Nephron progenitor cell (in vitro differentiated cells): ENCODE measurements around the gene NRTN.

Experiments
- DNase-seq: peaks from one replicate; pipeline ENCODE4 v3.0.0; 2021
- H3K27ac Mint-ChIP-seq: 2 replicates; pipeline ENCODE4 v1.8.0; 2021; ENCODE audit warnings: mild to moderate bottlenecking, moderate library complexity, mixed read lengths
- H3K27me3 Mint-ChIP-seq: 2 replicates; pipeline ENCODE4 v1.8.0; 2021; ENCODE audit warnings: mild to moderate bottlenecking, low read depth, mixed read lengths; ENCODE audit not compliant: poor library complexity
- H3K36me3 Mint-ChIP-seq: 2 replicates; pipeline ENCODE4 v1.8.0; 2021; ENCODE audit warnings: low read depth, mixed read lengths
- H3K4me1 Mint-ChIP-seq: 2 replicates; pipeline ENCODE4 v1.8.0; 2021; ENCODE audit warnings: mixed read lengths
- H3K4me3 Mint-ChIP-seq: 2 replicates; pipeline ENCODE4 v1.8.0; 2021; ENCODE audit warnings: mild to moderate bottlenecking, moderate library complexity, mixed read lengths
- H3K9me3 Mint-ChIP-seq: 2 replicates; pipeline ENCODE4 v1.8.0; 2021; ENCODE audit warnings: mild to moderate bottlenecking, moderate library complexity, mixed read lengths
- TF ChIP-seq, protein P1 (sequence below): fragments of 200-600 bp; sonication (generic); IDR thresholded peaks from 2 replicates; pipeline ENCODE4 v1.5.0; 2021; ENCODE audit warnings: antibody characterized with exemption

The NRTN gene

DNA sequence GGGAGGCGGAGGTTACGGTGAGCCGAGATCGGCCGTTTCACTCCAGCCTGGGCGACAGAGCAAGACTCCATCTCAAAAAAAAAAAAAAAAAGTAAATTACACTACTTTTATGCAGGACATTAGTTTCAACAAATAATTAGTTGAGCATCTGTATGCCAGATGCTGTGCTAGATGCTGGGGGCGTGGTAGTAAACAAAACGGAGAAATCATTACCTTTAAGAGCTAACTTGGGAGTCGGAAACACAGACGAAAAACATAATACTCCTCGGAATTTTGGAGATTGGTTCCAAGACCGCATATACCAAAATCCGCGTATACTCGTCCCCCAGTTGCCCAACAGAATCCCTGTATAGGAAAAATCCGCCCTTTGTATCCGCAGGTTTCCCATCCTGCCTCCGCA is 12.6 kb upstream of the NRTN start:
- peaks cover 22% of the 10 kb centered on the region for H3K36me3 Mint-ChIP-seq
- peaks cover 13% of the 10 kb centered on the region for H3K4me1 Mint-ChIP-seq
- no peak overlapping the region for H3K27ac Mint-ChIP-seq
- H3K27me3 Mint-ChIP-seq: peaks cover 8% of the 10 kb centered on the region
- TF ChIP-seq, protein P1, sequence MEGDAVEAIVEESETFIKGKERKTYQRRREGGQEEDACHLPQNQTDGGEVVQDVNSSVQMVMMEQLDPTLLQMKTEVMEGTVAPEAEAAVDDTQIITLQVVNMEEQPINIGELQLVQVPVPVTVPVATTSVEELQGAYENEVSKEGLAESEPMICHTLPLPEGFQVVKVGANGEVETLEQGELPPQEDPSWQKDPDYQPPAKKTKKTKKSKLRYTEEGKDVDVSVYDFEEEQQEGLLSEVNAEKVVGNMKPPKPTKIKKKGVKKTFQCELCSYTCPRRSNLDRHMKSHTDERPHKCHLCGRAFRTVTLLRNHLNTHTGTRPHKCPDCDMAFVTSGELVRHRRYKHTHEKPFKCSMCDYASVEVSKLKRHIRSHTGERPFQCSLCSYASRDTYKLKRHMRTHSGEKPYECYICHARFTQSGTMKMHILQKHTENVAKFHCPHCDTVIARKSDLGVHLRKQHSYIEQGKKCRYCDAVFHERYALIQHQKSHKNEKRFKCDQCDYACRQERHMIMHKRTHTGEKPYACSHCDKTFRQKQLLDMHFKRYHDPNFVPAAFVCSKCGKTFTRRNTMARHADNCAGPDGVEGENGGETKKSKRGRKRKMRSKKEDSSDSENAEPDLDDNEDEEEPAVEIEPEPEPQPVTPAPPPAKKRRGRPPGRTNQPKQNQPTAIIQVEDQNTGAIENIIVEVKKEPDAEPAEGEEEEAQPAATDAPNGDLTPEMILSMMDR: no peak
- H3K9me3 Mint-ChIP-seq: peaks cover 4% of the 10 kb centered on the region
- no peak for DNase-seq
- peak overlapping the region; percentile 13 for H3K4me3 Mint-ChIP-seq

DNA sequence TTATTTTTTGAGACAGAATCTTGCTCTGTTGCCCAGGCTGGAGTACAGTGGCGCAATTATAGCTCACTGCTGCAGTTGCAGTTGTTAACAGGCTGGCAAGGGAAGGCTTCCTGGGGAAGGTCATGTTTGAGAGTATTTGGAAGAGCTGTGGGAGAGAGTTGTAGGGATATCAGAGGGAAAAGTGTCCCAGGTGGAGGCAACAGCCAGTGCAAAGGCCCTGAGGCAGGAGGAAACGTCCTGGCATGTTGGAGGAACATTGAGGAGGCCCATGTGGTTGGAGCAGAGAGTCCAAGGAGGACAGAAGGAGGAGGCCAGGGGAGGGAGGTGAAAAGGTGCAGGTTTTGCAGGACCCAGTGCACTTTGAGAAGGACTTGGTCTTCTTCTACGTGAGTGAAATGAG is 11.7 kb upstream of the NRTN start:
- DNase-seq: no peak
- Mint-ChIP-seq H3K4me1 (peaks cover 13% of the 10 kb centered on the region), H3K27me3 (peaks cover 11% of the 10 kb centered on the region), H3K9me3 (peaks cover 4% of the 10 kb centered on the region), H3K27ac (no peak overlapping the region), H3K36me3 (peaks cover 19% of the 10 kb centered on the region), H3K4me3 (no peak overlapping the region)
- TF ChIP-seq, protein P1: no peak

DNA sequence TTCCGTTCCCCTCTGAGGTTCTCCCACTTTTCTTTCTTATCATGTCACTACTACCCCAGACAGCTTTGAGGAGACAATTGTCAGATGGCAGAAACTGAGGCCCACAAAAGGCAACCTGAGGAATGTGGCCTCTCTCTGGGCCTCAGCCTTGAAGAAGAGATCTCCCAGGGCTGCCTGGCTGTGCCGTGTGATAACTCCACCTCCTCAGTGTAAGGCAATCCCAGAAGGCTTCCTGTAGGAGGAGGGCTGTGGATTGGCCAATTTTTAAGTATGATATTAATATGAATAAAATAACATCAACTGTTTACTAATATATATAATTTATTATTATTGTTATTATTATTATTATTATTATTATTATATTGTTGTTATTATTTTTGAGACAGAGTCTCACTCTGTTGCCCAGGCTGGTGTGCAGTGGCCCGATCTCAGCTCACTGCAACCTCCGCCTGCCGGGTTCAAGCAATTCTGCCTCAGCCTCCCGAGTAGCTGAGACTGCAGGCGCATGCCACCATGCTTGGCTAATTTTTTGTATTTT is 9.4 kb upstream of the NRTN start:
- no peak overlapping the region for H3K4me3 Mint-ChIP-seq
- peaks cover 24% of the 10 kb centered on the region for H3K4me1 Mint-ChIP-seq
- DNase-seq: no peak
- peaks cover 6% of the 10 kb centered on the region for H3K36me3 Mint-ChIP-seq
- TF ChIP-seq, protein P1: no peak
- peaks cover 18% of the 10 kb centered on the region for H3K27me3 Mint-ChIP-seq
- H3K9me3 Mint-ChIP-seq: peaks cover 4% of the 10 kb centered on the region
- no peak overlapping the region for H3K27ac Mint-ChIP-seq

DNA sequence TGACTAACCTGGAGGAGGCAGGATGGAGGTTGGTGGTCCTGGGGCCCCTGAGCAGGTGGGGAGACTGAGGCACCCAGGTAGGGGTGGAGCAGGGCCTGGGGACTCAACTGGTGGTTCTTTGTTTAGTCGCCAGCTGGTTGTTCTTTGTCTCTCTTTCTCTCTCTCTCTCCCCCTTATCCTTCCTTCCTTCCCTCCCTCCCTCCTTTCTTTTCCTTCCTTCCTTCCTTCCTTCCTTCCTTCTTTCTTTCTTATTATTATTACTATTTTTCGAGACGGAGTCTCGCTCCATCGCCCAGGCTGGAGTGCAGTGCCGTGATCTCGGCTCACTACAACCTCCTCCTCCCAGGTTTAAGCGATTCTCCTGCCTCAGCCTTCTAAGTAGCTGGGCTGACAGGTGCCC is 6.6 kb upstream of the NRTN start:
- Mint-ChIP-seq H3K9me3 (no peaks in the 10 kb centered on the region), H3K27me3 (peaks cover 18% of the 10 kb centered on the region), H3K4me1 (peaks cover 33% of the 10 kb centered on the region), H3K27ac (no peak overlapping the region), H3K4me3 (no peak overlapping the region), H3K36me3 (no peaks in the 10 kb centered on the region)
- no peak for DNase-seq
- TF ChIP-seq, protein P1: no peak

DNA sequence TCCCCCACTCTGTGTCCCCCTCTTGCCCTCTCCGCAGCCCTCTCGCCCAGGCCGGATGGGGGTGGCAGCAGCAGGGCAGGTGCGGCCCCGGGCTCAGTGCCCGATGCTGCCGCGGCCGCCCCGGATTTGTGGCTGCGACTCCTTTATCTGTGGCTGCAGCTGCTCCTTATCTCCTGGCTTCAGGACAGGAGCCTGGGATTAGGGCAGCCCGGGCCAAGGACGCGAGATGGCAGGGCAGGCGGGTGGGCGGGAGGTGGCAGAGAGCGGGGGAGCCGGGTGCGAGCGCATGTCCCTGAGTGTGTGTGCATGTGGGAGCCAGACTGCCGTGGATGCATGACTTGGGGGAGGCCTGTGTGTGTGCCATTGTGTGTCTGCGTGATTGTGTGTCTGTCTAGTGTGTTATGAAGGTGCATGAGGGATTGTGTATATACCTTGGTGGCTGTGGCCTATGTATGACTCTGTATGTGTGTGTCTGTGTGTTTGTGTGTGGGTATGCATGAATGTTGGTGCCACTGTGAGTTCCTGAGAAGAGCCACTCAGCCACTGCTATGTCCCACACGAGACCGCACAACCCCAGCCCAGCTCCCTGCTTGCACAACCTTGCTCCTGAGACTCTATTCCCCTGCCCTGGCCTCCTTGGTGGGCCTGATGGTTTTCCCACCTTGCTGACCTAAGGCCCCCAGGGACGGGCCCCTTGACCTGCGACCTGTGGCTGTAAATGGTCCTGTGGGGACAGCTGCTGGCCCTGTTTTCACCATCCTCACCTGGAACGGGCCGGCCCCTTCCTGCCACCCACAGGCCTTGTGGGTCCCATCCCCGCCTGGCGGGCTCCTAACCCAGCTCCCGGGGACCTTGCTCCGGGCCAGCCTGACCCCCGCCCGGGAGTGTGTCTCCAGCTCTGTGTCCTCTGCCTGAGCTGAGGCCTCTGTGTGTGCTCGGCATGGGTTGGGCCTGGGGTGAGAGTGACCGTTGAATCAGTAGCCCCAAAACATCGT is 5.3 kb upstream of the NRTN start:
- Mint-ChIP-seq H3K27ac (peak overlapping the region; percentile 81), H3K4me3 (no peak overlapping the region), H3K9me3 (no peaks in the 10 kb centered on the region), H3K4me1 (peaks cover 37% of the 10 kb centered on the region), H3K27me3 (peaks cover 23% of the 10 kb centered on the region), H3K36me3 (no peaks in the 10 kb centered on the region)
- TF ChIP-seq, protein P1: no peak
- no peak for DNase-seq
